K562 (cell line): Measurements from ENCODE around the gene FAM53A. TPM values are rescaled to one million over a fixed set of nuclear protein-coding genes. Genes with fewer than 3 reads are reported as not detected.

Source experiments
- COPS2 ChIP-seq: fragments of 450-650 bp; conservative IDR thresholded peaks from 2 replicates; pipeline ENCODE4 v1.6.1; 2016; ENCODE audit warnings: mild to moderate bottlenecking, moderate library complexity
- FOXA3 ChIP-seq, 2 experiments: fragments of 450-650 bp in 1 of 2; sonication (generic) in 1 of 2; formaldehyde crosslinking; IDR thresholded peaks in 1 of 2; conservative IDR thresholded peaks in 1 of 2; 2 replicates each; pipeline versions ENCODE4 v1.4.0 to v1.8.0; 2020 to 2022; ENCODE audit warnings: mild to moderate bottlenecking in 2 of 2, missing genetic modification reagents in 1 of 2
- GABPA ChIP-seq: fragments of 200-800 bp; sonication (Bioruptor generic); conservative IDR thresholded peaks from 2 replicates; pipeline ENCODE4 v1.6.1; 2016; ENCODE audit warnings: low read depth, missing genetic modification characterization, missing compliant biosample characterization
- GTF2F1 ChIP-seq: IDR thresholded peaks from 2 replicates; pipeline ENCODE4 v1.6.1; 2011; ENCODE audit warnings: low read depth, low read length, improper control_type of control experiment
- IFI16 ChIP-seq: fragments of 250-450 bp; sonication (Bioruptor Pico); IDR thresholded peaks from 2 replicates; pipeline ENCODE4 v2.1.2; 2022; ENCODE audit warnings: mild to moderate bottlenecking, inconsistent platforms
- KLF10 ChIP-seq: fragments of 250-450 bp; sonication (Bioruptor Pico); IDR thresholded peaks from 2 replicates; pipeline ENCODE4 v1.6.1; 2021; ENCODE audit warnings: matching md5 sums
- MITF ChIP-seq: IDR thresholded peaks from 2 replicates; pipeline ENCODE4 v1.6.1; 2014; ENCODE audit warnings: antibody characterized with exemption
- NELFE ChIP-seq: IDR thresholded peaks from 2 replicates; pipeline ENCODE4 v1.6.1; 2011; ENCODE audit warnings: mild to moderate bottlenecking; ENCODE audit not compliant: insufficient read depth, insufficient read length
- POLR2H ChIP-seq: IDR thresholded peaks from 2 replicates; pipeline ENCODE4 v1.6.1; 2016; ENCODE audit warnings: missing genetic modification characterization, low read depth, mild to moderate bottlenecking, control low read depth, missing compliant biosample characterization, moderate library complexity
- SPI1 ChIP-seq: IDR thresholded peaks from 2 replicates; pipeline ENCODE4 v1.6.1; 2011; ENCODE audit warnings: low read depth, low read length, control low read depth, borderline replicate concordance
- TEAD2 ChIP-seq: fragments of 450-650 bp; IDR thresholded peaks from 2 replicates; pipeline ENCODE4 v1.6.1; 2016; ENCODE audit warnings: missing genetic modification characterization, control low read depth, missing compliant biosample characterization
- WHSC1 ChIP-seq: IDR thresholded peaks from one replicate; pipeline ENCODE4 v1.6.1; 2012; ENCODE audit warnings: low read length, control low read depth, inconsistent platforms
- ZBTB1 ChIP-seq: sonication (generic); formaldehyde crosslinking; IDR thresholded peaks from 2 replicates; pipeline ENCODE4 v1.8.1; 2023; ENCODE audit warnings: missing genetic modification reagents, low read depth, mild to moderate bottlenecking, borderline replicate concordance
- ZBTB17 ChIP-seq: fragments of 450-650 bp; formaldehyde crosslinking; IDR thresholded peaks from 2 replicates; pipeline ENCODE4 v1.4.0; 2020; ENCODE audit warnings: mild to moderate bottlenecking
- ZFX ChIP-seq: sonication (generic); formaldehyde crosslinking; IDR thresholded peaks from 2 replicates; pipeline ENCODE4 v1.8.0; 2022; ENCODE audit warnings: mild to moderate bottlenecking, missing genetic modification reagents, moderate library complexity
- ZNF583 ChIP-seq: fragments of 250-450 bp; sonication (Bioruptor Pico); IDR thresholded peaks from 2 replicates; pipeline ENCODE4 v1.4.0; 2020
- ZNF717 ChIP-seq: fragments of 250-450 bp; sonication (Bioruptor Pico); IDR thresholded peaks from 2 replicates; pipeline ENCODE4 v1.5.0; 2021
- ZNF75A ChIP-seq: fragments of 450-650 bp; formaldehyde crosslinking; IDR thresholded peaks from 2 replicates; pipeline ENCODE4 v1.4.0; 2020; ENCODE audit warnings: mild to moderate bottlenecking
- ZNF764 ChIP-seq: fragments of 250-450 bp; sonication (Bioruptor Pico); IDR thresholded peaks from 2 replicates; pipeline ENCODE4 v1.4.0; 2020; ENCODE audit warnings: low read depth, mild to moderate bottlenecking, moderate library complexity
- ZSCAN29 ChIP-seq: fragments of 450-650 bp; IDR thresholded peaks from 2 replicates; pipeline ENCODE4 v1.6.1; 2017
- polyA plus RNA-seq, 8 experiments: library from polyadenylated mRNA; depleted of rRNA in 4 of 8; stranded (reverse) in 5 of 8; unstranded in 3 of 8; fragments of >200 nt; fragmentation: Nextera tagmentation in 2 of 8; fragmentation: Illumina TruSeq in 1 of 8; extraction: Ambion mirVana in 2 of 8; extraction: Trizol in 1 of 8; gene quantifications; 2 replicates each; pipeline versions ENCODE4 v1.2.1 to v1.2.3, GENCODE V29; 2011 to 2014; ENCODE audit warnings: inconsistent platforms in 1 of 8, missing spikeins in 1 of 8
- total RNA-seq, 7 experiments: library from RNA; depleted of rRNA in 6 of 7; stranded (reverse); fragments of >200 nt in 6 of 7; fragmentation: Illumina TruSeq in 2 of 7; extraction: Trizol in 2 of 7; gene quantifications; 2 replicates each; pipeline versions ENCODE4 v1.2.1 to v1.2.3, GENCODE V29; 2011 to 2021; ENCODE audit warnings: low replicate concordance in 1 of 7
- TF ChIP-seq, protein P1 (sequence below): sonication (generic); formaldehyde crosslinking; IDR thresholded peaks from 2 replicates; pipeline ENCODE4 v1.9.0; 2022; ENCODE audit warnings: mild to moderate bottlenecking, missing genetic modification reagents
- TF ChIP-seq, protein P2 (sequence below): IDR thresholded peaks from 2 replicates; pipeline ENCODE4 v1.6.1; 2012; ENCODE audit warnings: low read depth, low read length, improper control_type of control experiment, borderline replicate concordance
- TF ChIP-seq, protein P3 (sequence below): sonication (generic); formaldehyde crosslinking; IDR thresholded peaks from 2 replicates; pipeline ENCODE4 v1.8.1; 2022; ENCODE audit warnings: missing genetic modification reagents
- TF ChIP-seq, protein P4 (sequence below): fragments of 250-450 bp; sonication (Bioruptor Pico); IDR thresholded peaks from 2 replicates; pipeline ENCODE4 v1.8.0; 2021; ENCODE audit warnings: borderline replicate concordance, mild to moderate bottlenecking, moderate library complexity; ENCODE audit not compliant: poor library complexity, severe bottlenecking

Gene FAM53A
- total and polyA plus RNA-seq, 9 of the 15 experiments (the other 6 are each of a cell fraction or from before 2014, with no cell fraction given) = 0.53 to 2.7 (median 1.4) TPM; not detected in 2

GRCh38 chr4:1632109-1633104 lies 51.7 kb downstream of the FAM53A start (continued):
- TF ChIP-seq MITF = no peak; the same call in 1 of the 2 replicates
- TF ChIP-seq WHSC1 = no peak
- TF ChIP-seq ZBTB17 (CRISPR knock-in tag) = no peak
- TF ChIP-seq ZNF717 = no peak
- TF ChIP-seq ZBTB1 (CRISPR knock-in tag) = no peak
- no peak for TF ChIP-seq COPS2
- TF ChIP-seq, protein P1, sequence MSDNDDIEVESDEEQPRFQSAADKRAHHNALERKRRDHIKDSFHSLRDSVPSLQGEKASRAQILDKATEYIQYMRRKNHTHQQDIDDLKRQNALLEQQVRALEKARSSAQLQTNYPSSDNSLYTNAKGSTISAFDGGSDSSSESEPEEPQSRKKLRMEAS (CRISPR knock-in tag) = peak; percentile 83
- TF ChIP-seq, protein P2, sequence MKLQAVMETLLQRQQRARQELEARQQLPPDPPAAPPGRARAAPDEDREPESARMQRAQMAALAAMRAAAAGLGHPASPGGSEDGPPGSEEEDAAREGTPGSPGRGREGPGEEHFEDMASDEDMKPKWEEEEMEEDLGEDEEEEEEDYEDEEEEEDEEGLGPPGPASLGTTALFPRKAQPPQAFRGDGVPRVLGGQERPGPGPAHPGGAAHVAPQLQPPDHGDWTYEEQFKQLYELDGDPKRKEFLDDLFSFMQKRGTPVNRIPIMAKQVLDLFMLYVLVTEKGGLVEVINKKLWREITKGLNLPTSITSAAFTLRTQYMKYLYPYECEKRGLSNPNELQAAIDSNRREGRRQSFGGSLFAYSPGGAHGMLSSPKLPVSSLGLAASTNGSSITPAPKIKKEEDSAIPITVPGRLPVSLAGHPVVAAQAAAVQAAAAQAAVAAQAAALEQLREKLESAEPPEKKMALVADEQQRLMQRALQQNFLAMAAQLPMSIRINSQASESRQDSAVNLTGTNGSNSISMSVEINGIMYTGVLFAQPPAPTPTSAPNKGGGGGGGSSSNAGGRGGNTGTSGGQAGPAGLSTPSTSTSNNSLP = no peak
- TF ChIP-seq GTF2F1 = no peak
- TF ChIP-seq TEAD2 = no peak
- TF ChIP-seq GABPA (tag) = peak; percentile 49; the same call in 1 of the 2 replicates
- TF ChIP-seq FOXA3 (CRISPR knock-in tag; conservative IDR thresholded peaks at IDR 0.05 in 1 of 2, IDR thresholded peaks at IDR 0.05 in 1 of 2) = peak in 1 of 2 experiments; percentile 68; a peak in 2 of 4 replicates
- TF ChIP-seq, protein P3, sequence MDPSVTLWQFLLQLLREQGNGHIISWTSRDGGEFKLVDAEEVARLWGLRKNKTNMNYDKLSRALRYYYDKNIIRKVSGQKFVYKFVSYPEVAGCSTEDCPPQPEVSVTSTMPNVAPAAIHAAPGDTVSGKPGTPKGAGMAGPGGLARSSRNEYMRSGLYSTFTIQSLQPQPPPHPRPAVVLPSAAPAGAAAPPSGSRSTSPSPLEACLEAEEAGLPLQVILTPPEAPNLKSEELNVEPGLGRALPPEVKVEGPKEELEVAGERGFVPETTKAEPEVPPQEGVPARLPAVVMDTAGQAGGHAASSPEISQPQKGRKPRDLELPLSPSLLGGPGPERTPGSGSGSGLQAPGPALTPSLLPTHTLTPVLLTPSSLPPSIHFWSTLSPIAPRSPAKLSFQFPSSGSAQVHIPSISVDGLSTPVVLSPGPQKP = no peak
- no peak for TF ChIP-seq POLR2H (tag)
- TF ChIP-seq ZFX (CRISPR knock-in tag) = peak; percentile 28; the same call in 1 of the 2 replicates
- no peak for TF ChIP-seq SPI1
- no peak for TF ChIP-seq KLF10 (CRISPR knock-in tag)
- TF ChIP-seq, protein P4, sequence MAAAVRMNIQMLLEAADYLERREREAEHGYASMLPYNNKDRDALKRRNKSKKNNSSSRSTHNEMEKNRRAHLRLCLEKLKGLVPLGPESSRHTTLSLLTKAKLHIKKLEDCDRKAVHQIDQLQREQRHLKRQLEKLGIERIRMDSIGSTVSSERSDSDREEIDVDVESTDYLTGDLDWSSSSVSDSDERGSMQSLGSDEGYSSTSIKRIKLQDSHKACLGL (CRISPR knock-in tag) = no peak
- no peak for TF ChIP-seq ZSCAN29
- no peak for TF ChIP-seq NELFE
- no peak for TF ChIP-seq IFI16 (CRISPR knock-in tag)
- TF ChIP-seq ZNF764 = no peak
- TF ChIP-seq ZNF583 (CRISPR knock-in tag) = no peak
- TF ChIP-seq ZNF75A (CRISPR knock-in tag) = no peak
